K562 (cell line): ENCODE measurements around the gene LAT.

Source experiments
- JUNB ChIP-seq: fragments of 450-650 bp; formaldehyde crosslinking; conservative IDR thresholded peaks from 2 replicates; pipeline ENCODE4 v1.4.0; 2020; ENCODE audit warnings: mild to moderate bottlenecking
- SMAD1 ChIP-seq: fragments of 150-350 bp; IDR thresholded peaks from 2 replicates; pipeline ENCODE4 v1.6.1; 2014; ENCODE audit warnings: low read length, low read depth; ENCODE audit not compliant: partially characterized antibody
- TF ChIP-seq, protein P1 (sequence below), 3 experiments: IDR thresholded peaks in 2 of 3; conservative IDR thresholded peaks in 1 of 3; 2 replicates each; pipeline ENCODE4 v1.5.1; 2011 to 2012; ENCODE audit warnings: low read length in 3 of 3, mild to moderate bottlenecking in 3 of 3, control low read depth in 2 of 3, improper control_type of control experiment in 1 of 3, inconsistent platforms in 1 of 3, low read depth in 1 of 3, mixed read lengths in 1 of 3, moderate library complexity in 1 of 3; ENCODE audit not compliant: insufficient read depth in 2 of 3

DNA sequence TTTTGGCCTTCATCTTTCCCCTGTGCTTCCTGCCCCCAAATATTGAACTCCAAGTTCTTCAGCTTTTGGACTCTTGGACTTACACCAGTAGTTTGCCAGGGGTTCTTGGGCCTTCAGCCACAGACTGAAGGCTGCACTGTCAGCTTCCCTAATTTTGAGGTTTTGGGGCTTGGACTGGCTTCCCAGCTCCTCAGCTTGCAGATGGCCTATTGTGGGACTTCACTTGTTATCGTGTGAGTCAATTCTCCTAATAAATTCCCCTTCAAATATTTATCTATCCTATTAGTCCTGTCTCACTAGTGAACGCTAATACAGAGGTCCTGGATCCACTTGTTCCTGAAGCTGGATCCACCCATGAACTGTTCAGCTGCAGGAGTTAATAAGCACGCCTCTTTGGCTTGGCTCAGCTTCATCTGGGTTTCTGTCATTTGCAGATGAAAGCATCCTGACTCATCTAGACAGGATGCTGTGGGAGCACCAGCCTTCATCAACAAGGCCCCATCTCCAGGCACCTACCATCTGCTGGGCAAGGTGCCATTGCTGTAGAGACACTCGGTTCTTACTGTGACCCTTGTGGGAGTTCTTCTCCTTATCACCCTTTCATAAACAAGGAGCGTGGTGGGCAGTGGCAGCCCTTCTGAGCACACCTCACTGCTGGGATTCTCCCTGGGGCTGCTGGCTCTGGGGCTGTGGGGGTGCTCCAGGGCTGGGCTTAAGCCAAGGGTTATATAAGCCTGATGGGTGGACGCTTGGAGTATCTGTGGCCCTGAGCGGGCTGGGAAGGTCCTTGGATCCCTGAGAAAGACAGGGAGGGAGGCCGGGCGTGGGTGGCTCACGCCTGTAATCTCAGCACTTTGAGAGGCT is 23.1 kb downstream of the LAT start:
- TF ChIP-seq SMAD1 = no peak
- TF ChIP-seq, protein P1, sequence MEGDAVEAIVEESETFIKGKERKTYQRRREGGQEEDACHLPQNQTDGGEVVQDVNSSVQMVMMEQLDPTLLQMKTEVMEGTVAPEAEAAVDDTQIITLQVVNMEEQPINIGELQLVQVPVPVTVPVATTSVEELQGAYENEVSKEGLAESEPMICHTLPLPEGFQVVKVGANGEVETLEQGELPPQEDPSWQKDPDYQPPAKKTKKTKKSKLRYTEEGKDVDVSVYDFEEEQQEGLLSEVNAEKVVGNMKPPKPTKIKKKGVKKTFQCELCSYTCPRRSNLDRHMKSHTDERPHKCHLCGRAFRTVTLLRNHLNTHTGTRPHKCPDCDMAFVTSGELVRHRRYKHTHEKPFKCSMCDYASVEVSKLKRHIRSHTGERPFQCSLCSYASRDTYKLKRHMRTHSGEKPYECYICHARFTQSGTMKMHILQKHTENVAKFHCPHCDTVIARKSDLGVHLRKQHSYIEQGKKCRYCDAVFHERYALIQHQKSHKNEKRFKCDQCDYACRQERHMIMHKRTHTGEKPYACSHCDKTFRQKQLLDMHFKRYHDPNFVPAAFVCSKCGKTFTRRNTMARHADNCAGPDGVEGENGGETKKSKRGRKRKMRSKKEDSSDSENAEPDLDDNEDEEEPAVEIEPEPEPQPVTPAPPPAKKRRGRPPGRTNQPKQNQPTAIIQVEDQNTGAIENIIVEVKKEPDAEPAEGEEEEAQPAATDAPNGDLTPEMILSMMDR (IDR thresholded peaks at IDR 0.05 in 2 of 3, conservative IDR thresholded peaks at IDR 0.05 in 1 of 3; ENCODE audit: insufficient read depth in 2 of 3, low read depth in 1 of 3, low read length in 3 of 3) = no peak
- no peak for TF ChIP-seq JUNB (CRISPR knock-in tag)
